Measurements from ENCODE around the gene TMA7B. TPM values are rescaled to one million over a fixed set of nuclear protein-coding genes. Genes with fewer than 3 reads are reported as not detected.

TMA7B gene
- total RNA-seq, 2 donors from 2014 or later, result 0.86 to 2.8 TPM

Other genes with a start within 250 kb of the TMA7B start
- gene ENTHD1, start 66.6 kb upstream of the TMA7B start, total RNA-seq, result not detected
- gene GRAP2, start 59.3 kb upstream of the TMA7B start, total RNA-seq, result 10 to 100 TPM; 13.2 to 36.4 TPM
- gene FAM83F, start 34.6 kb downstream of the TMA7B start, total RNA-seq, result under 1 TPM in 1 of 2 donors, not detected in 1; 0.39 TPM
- 10 to 100 TPM; 43.6 to 52.7 TPM for gene TNRC6B, start 217.5 kb downstream of the TMA7B start, total RNA-seq